Measurements from ENCODE around the gene USP7. TPM values are rescaled to one million over a fixed set of nuclear protein-coding genes. Genes with fewer than 3 reads are reported as not detected.
A peak's percentile ranks its signal among the peaks of the same experiment; 100 is the strongest.

Gene USP7
- total and polyA plus RNA-seq, 10 of the 15 experiments (the other 5 are each of a cell fraction or from before 2014, with no cell fraction given), result 16.2 to 133 (median 60.5) TPM

DNA sequence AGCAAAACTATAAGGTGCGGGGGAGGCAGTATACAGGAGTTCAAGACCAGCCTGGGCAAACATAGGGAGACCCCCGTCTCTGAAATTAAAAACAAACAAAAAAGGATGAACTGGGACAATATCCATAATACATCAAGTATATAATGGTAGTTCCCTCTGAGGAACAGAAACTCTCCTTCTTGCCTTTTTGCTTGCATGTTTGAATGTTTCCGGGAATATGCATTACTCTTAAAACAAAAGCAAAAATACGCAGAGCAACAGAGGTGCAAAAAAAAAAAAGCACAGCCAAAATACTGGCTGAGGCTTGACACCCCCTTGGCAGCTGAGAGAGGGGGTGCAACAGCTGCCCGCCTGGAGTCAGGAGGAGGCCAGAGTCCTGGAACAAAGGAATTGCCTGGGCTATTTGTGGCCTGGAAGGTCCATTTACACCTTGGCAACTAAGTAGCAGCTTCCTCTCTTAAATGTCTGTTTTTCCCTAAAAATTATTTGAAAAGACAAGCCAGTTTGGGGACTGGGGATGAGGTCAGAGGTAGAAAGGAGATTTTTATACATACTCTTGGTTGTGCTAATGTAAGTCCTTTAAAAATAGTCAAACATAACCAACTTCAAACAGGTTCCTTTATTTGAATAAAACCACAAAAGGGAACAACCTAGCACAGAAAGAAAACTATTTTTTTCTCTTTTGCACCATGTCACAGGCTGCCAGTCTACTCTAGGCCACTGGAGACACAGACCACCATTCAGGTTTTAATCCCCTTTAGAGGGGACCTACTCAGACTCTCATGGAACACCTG, 19.5 kb downstream of the USP7 start (continued):
- TF ChIP-seq, protein P1, sequence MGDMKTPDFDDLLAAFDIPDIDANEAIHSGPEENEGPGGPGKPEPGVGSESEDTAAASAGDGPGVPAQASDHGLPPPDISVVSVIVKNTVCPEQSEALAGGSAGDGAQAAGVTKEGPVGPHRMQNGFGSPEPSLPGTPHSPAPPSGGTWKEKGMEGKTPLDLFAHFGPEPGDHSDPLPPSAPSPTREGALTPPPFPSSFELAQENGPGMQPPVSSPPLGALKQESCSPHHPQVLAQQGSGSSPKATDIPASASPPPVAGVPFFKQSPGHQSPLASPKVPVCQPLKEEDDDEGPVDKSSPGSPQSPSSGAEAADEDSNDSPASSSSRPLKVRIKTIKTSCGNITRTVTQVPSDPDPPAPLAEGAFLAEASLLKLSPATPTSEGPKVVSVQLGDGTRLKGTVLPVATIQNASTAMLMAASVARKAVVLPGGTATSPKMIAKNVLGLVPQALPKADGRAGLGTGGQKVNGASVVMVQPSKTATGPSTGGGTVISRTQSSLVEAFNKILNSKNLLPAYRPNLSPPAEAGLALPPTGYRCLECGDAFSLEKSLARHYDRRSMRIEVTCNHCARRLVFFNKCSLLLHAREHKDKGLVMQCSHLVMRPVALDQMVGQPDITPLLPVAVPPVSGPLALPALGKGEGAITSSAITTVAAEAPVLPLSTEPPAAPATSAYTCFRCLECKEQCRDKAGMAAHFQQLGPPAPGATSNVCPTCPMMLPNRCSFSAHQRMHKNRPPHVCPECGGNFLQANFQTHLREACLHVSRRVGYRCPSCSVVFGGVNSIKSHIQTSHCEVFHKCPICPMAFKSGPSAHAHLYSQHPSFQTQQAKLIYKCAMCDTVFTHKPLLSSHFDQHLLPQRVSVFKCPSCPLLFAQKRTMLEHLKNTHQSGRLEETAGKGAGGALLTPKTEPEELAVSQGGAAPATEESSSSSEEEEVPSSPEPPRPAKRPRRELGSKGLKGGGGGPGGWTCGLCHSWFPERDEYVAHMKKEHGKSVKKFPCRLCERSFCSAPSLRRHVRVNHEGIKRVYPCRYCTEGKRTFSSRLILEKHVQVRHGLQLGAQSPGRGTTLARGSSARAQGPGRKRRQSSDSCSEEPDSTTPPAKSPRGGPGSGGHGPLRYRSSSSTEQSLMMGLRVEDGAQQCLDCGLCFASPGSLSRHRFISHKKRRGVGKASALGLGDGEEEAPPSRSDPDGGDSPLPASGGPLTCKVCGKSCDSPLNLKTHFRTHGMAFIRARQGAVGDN (IDR thresholded peaks at IDR 0.05), result no peak
- TF ChIP-seq JUNB (IDR thresholded peaks at IDR 0.05) (peak; percentile 22; the same call in 1 of the 2 replicates), ZZZ3 (IDR thresholded peaks at IDR 0.05; ENCODE audit: control insufficient read depth, insufficient read length, low read depth) (no peak), CBX3 (IDR thresholded peaks at IDR 0.05; ENCODE audit: borderline replicate concordance, low read depth) (no peak), PAX5 (IDR thresholded peaks at IDR 0.05; ENCODE audit: borderline replicate concordance, low read depth, low read length) (no peak), FOXM1 (IDR thresholded peaks at IDR 0.05; ENCODE audit: low read depth, low read length) (no peak; the same call in 1 of the 2 replicates)

Data from GM12878 (cell line).